ENCODE data around the gene ZNF217.

DNA sequence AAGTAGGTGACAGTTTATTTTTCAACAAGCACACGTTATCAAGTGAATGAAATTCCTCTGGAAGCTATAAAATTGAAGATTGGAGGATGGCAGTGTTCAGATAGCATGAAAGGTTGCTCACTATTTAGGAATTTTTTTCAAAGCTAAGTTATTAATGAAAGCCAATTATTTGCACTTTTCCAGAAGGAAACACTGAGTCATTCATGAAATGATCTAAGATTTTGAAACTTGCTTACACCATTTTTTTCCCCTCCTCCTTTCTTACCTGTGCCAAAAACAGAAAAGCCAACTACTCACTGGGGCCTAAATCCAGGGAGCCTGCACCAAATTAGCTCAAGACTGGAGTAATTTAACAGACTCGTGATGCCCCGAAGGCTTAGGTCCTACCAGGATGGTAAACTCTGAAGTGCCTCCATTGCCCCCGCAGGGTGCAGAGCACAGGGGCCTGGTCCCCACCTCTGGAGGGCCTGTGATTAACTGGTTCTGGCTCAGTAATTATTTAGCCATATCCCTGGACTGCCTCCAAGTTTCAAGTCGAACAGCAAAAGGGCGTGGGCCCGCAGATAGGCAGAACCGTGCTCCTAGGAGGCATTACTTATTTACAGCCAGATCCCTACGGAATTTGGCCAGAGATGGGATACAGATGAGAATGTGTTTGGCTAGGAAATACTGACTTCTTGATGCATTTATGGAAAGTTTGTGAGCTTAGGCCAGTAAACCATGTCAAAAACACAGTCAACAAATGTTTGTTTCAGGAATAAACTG, 28.0 kb upstream of the ZNF217 start:
- TF ChIP-seq POLR2A (IDR thresholded peaks at IDR 0.05; ENCODE audit: low read depth, low read length) = no peak
- TF ChIP-seq NR2C2 (IDR thresholded peaks at IDR 0.05; ENCODE audit: borderline replicate concordance, control insufficient read depth, insufficient read length, low read depth) = no peak
- no peak for TF ChIP-seq NFYA (IDR thresholded peaks at IDR 0.05; ENCODE audit: borderline replicate concordance, low read depth, low read length)
- TF ChIP-seq, protein P1, sequence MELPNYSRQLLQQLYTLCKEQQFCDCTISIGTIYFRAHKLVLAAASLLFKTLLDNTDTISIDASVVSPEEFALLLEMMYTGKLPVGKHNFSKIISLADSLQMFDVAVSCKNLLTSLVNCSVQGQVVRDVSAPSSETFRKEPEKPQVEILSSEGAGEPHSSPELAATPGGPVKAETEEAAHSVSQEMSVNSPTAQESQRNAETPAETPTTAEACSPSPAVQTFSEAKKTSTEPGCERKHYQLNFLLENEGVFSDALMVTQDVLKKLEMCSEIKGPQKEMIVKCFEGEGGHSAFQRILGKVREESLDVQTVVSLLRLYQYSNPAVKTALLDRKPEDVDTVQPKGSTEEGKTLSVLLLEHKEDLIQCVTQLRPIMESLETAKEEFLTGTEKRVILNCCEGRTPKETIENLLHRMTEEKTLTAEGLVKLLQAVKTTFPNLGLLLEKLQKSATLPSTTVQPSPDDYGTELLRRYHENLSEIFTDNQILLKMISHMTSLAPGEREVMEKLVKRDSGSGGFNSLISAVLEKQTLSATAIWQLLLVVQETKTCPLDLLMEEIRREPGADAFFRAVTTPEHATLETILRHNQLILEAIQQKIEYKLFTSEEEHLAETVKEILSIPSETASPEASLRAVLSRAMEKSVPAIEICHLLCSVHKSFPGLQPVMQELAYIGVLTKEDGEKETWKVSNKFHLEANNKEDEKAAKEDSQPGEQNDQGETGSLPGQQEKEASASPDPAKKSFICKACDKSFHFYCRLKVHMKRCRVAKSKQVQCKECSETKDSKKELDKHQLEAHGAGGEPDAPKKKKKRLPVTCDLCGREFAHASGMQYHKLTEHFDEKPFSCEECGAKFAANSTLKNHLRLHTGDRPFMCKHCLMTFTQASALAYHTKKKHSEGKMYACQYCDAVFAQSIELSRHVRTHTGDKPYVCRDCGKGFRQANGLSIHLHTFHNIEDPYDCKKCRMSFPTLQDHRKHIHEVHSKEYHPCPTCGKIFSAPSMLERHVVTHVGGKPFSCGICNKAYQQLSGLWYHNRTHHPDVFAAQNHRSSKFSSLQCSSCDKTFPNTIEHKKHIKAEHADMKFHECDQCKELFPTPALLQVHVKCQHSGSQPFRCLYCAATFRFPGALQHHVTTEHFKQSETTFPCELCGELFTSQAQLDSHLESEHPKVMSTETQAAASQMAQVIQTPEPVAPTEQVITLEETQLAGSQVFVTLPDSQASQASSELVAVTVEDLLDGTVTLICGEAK (IDR thresholded peaks at IDR 0.05; ENCODE audit: borderline replicate concordance) = no peak
- no peak for TF ChIP-seq HDAC2 (IDR thresholded peaks at IDR 0.05)
- TF ChIP-seq NFYB (IDR thresholded peaks at IDR 0.05; ENCODE audit: insufficient read depth, low read depth, low read length) = no peak
- TF ChIP-seq EZH2 (IDR thresholded peaks at IDR 0.05; ENCODE audit: borderline replicate concordance, control insufficient read depth, low read depth, low read length) = no peak
- TF ChIP-seq, protein P2, sequence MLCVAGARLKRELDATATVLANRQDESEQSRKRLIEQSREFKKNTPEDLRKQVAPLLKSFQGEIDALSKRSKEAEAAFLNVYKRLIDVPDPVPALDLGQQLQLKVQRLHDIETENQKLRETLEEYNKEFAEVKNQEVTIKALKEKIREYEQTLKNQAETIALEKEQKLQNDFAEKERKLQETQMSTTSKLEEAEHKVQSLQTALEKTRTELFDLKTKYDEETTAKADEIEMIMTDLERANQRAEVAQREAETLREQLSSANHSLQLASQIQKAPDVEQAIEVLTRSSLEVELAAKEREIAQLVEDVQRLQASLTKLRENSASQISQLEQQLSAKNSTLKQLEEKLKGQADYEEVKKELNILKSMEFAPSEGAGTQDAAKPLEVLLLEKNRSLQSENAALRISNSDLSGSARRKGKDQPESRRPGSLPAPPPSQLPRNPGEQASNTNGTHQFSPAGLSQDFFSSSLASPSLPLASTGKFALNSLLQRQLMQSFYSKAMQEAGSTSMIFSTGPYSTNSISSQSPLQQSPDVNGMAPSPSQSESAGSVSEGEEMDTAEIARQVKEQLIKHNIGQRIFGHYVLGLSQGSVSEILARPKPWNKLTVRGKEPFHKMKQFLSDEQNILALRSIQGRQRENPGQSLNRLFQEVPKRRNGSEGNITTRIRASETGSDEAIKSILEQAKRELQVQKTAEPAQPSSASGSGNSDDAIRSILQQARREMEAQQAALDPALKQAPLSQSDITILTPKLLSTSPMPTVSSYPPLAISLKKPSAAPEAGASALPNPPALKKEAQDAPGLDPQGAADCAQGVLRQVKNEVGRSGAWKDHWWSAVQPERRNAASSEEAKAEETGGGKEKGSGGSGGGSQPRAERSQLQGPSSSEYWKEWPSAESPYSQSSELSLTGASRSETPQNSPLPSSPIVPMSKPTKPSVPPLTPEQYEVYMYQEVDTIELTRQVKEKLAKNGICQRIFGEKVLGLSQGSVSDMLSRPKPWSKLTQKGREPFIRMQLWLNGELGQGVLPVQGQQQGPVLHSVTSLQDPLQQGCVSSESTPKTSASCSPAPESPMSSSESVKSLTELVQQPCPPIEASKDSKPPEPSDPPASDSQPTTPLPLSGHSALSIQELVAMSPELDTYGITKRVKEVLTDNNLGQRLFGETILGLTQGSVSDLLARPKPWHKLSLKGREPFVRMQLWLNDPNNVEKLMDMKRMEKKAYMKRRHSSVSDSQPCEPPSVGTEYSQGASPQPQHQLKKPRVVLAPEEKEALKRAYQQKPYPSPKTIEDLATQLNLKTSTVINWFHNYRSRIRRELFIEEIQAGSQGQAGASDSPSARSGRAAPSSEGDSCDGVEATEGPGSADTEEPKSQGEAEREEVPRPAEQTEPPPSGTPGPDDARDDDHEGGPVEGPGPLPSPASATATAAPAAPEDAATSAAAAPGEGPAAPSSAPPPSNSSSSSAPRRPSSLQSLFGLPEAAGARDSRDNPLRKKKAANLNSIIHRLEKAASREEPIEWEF (IDR thresholded peaks at IDR 0.05; ENCODE audit: insufficient replicate concordance, low read depth, low read length) = no peak

Measured in GM12878 (cell line).